IPS DF 6.9 (cell line): ENCODE results near the gene HOMER1.
"Not testable (repeated sequence)": the region's sequence is repeated elsewhere in the genome, so short reads cannot be mapped to it uniquely, and the experiment has no call there.

Source experiments
- DNase-seq: peaks from one replicate; pipeline ENCODE4 v3.0.0-alpha.2; 2013; ENCODE audit warnings: low read depth, low spot score
- H3K27ac ChIP-seq: one replicate; pipeline ENCODE4 v1.5.1; 2013; ENCODE audit warnings: low read length, control low read depth
- H3K27me3 ChIP-seq: 2 replicates; pipeline ENCODE4 v1.6.1; 2013; ENCODE audit warnings: mild to moderate bottlenecking, low read length; ENCODE audit not compliant: control insufficient read depth, insufficient read depth
- H3K36me3 ChIP-seq: 2 replicates; pipeline ENCODE4 v1.6.1; 2013; ENCODE audit warnings: low read length; ENCODE audit not compliant: control insufficient read depth, insufficient read depth
- H3K4me1 ChIP-seq: 2 replicates; pipeline ENCODE4 v1.6.1; 2013; ENCODE audit warnings: low read length; ENCODE audit not compliant: control insufficient read depth, insufficient read depth
- H3K4me3 ChIP-seq: 2 replicates; pipeline ENCODE4 v1.5.1; 2013; ENCODE audit warnings: mild to moderate bottlenecking, low read length
- H3K9me3 ChIP-seq: 2 replicates; pipeline ENCODE4 v1.6.1; 2013; ENCODE audit warnings: low read length, inconsistent platforms; ENCODE audit not compliant: control insufficient read depth, insufficient read depth
- whole genome bisulfite sequencing: extraction: QIAGEN DNeasy Blood & Tissue Kit; methylation state at CpG from one replicate; pipeline ENCODE4 v1.1.7; 2013; ENCODE audit warnings: mixed read lengths, missing lambda C conversion rate; ENCODE audit not compliant: insufficient read length, insufficient coverage; 5-methylcytosine and 5-hydroxymethylcytosine counted together

Gene HOMER1

GRCh38 chr5:79395296-79395695, 118.6 kb downstream of the HOMER1 start:
- WGBS = no CpG with 5 or more reads among the region's 3 CpGs
- H3K27me3 ChIP-seq = no peaks in the 10 kb centered on the region
- no peak overlapping the region for H3K4me3 ChIP-seq
- no peaks in the 10 kb centered on the region for H3K9me3 ChIP-seq
- no peaks in the 10 kb centered on the region for H3K4me1 ChIP-seq
- no peak overlapping the region for H3K27ac ChIP-seq
- no peak for DNase-seq
- no peaks in the 10 kb centered on the region for H3K36me3 ChIP-seq

DNA sequence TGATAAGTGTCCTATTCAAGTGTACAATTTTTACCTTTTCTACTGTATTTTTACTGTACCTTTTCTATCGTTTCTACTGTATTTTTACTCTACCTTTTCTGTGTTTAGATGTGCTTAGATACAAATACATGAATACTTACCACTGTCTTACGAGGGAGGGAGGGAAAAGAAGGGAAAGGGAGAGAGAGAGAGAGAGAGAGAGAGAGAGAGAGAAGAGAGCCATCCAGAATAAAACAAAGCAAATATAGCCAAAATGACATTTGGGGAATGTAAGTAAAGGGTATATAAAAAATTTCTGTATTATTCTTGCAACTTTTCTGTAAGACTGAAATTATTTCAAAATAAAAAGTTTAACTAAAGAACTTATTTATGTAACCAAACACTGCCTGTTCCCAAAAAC, 121.2 kb downstream of the HOMER1 start:
- H3K36me3 ChIP-seq = no peaks in the 10 kb centered on the region
- no CpG with 5 or more reads among the region's 2 CpGs for WGBS
- H3K4me3 ChIP-seq = no peak overlapping the region
- no peaks in the 10 kb centered on the region; the same call in 1 of the 2 replicates for H3K9me3 ChIP-seq
- no peaks in the 10 kb centered on the region for H3K4me1 ChIP-seq
- no peak for DNase-seq
- H3K27me3 ChIP-seq = no peaks in the 10 kb centered on the region
- H3K27ac ChIP-seq = no peak overlapping the region

DNA sequence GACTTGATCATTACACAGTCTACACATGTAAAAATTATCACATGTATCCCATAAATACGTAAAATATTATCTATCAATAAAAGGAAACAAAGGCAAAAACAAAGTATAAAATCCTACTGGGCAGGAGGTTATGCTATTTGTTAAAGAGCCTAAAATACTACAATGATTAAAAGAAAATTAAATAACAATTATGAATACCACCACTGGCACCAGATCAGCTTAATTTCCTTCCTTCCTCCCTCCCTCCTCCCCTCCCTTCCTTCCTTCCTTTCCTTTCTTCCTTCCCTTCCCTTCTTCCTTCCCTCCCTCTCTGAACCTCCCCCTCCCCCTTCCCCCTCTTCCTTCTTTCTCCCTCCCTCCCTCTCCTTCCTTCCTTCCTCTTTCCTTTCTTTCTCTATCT, 127.3 kb downstream of the HOMER1 start:
- Histone ChIP-seq H3K4me3 (no peak overlapping the region), H3K4me1 (no peaks in the 10 kb centered on the region), H3K27ac (no peak overlapping the region), H3K36me3 (no peaks in the 10 kb centered on the region), H3K27me3 (no peaks in the 10 kb centered on the region), H3K9me3 (no peaks in the 10 kb centered on the region; the same call in 1 of the 2 replicates)
- no CpG with 5 or more reads among the region's 1 CpG for WGBS
- DNase-seq = no peak

DNA sequence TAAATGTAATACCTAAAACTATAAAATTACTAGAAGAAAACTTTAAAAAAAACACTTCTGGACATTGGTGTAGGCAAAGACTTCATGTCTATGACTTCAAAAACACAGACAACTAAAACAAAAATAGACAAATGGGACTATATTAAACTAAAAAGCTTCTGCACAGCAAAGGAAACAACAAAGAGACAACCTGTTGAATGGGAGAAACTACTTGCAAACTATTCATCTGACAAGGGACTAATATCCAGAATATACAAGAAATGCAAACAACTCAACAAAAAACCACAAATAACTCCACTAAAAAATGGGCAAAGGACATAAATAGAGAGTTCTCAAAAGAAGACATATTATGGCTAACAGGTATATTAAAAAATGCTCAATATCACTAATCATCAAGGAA, 128.8 kb downstream of the HOMER1 start:
- not testable (repeated sequence) for H3K27ac ChIP-seq, H3K4me1 ChIP-seq, DNase-seq, H3K36me3 ChIP-seq, H3K27me3 ChIP-seq, H3K9me3 ChIP-seq, H3K4me3 ChIP-seq

DNA sequence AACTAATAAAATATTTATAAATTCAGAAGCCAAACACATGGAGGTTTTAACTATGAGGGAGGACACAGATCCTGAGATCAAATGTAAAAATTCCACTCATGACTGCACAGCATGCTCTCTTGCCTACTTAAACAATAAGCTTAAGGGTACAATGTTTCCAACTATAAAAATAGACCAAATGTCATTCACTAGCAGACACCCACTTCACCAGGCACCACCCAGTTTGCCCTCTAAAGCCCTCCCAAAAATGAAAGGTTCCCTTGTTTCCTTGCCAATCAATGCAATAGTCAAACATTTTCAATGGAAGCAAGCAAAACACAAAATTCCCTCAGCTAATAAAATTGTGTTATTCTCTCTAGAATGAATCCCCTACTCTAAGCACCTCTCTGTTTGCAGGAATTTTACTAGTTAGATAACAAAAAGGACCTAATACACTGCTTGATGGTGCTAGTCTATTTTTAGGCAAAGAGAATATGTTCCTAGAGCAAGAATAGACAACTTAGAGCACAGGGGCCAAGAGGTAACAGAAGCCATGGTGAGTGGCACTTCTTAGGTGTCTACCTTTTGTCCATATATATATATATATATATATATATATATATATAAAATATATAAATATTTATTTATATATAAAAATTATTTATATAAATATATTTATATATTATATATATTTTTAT, 135.3 kb downstream of the HOMER1 start:
- Histone ChIP-seq H3K4me1 (no peaks in the 10 kb centered on the region), H3K4me3 (no peak overlapping the region), H3K27ac (no peak overlapping the region), H3K36me3 (no peaks in the 10 kb centered on the region), H3K27me3 (no peaks in the 10 kb centered on the region), H3K9me3 (no peaks in the 10 kb centered on the region)
- no peak for DNase-seq

DNA sequence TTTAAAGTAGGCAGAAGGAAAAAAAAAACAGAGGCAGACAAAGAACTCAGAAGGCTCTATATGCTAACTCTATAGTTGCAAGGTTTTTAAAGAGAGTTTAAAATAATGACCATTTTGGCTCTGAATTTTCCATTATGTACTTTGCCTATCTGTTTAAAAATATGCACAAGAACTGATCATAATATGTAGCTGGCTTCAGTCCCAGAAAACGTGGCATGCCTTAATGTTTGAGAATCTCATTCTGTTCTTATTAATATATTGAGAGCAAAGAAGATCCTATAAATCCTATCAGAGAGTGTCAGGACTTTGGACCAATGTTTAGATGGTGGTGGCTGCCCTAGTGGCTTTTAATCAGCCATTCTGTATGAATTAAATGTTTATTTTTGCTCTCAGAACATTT, 156.5 kb downstream of the HOMER1 start:
- Histone ChIP-seq H3K9me3 (no peaks in the 10 kb centered on the region), H3K36me3 (no peaks in the 10 kb centered on the region), H3K4me1 (no peaks in the 10 kb centered on the region), H3K4me3 (no peak overlapping the region), H3K27ac (no peak overlapping the region), H3K27me3 (no peaks in the 10 kb centered on the region)
- no peak for DNase-seq
- WGBS = no CpG with 5 or more reads among the region's 1 CpG

GRCh38 chr5:79349881-79350280, 164.1 kb downstream of the HOMER1 start:
- H3K4me1 ChIP-seq = no peaks in the 10 kb centered on the region
- H3K36me3 ChIP-seq = no peaks in the 10 kb centered on the region
- no peak overlapping the region for H3K4me3 ChIP-seq
- H3K27me3 ChIP-seq = no peaks in the 10 kb centered on the region
- no CpG with 5 or more reads among the region's 2 CpGs for WGBS
- no peaks in the 10 kb centered on the region for H3K9me3 ChIP-seq
- DNase-seq = no peak
- no peak overlapping the region for H3K27ac ChIP-seq

DNA sequence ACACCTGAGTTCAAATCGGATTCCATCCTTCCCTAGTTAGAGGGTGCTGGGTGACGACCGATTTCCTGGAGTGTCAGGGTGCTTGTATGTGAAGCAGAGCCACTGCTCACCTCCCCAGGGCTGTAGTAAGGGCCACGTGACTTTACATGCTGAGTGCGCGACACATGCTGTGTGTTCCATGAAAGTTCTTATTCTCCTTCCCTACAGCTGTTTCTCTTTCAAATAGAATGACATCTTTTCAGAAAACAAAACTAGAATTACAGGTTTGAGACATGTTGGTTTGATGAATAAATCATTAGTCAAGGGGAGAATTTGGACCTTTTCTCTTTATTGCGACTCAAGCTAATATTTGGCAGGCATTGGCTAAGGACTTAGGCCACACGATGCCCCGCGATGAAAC, 164.9 kb downstream of the HOMER1 start:
- Histone ChIP-seq H3K27ac (no peak overlapping the region), H3K4me1 (no peaks in the 10 kb centered on the region), H3K9me3 (no peaks in the 10 kb centered on the region), H3K4me3 (no peak overlapping the region), H3K36me3 (no peaks in the 10 kb centered on the region), H3K27me3 (no peaks in the 10 kb centered on the region)
- WGBS = no CpG with 5 or more reads among the region's 10 CpGs
- no peak for DNase-seq

DNA sequence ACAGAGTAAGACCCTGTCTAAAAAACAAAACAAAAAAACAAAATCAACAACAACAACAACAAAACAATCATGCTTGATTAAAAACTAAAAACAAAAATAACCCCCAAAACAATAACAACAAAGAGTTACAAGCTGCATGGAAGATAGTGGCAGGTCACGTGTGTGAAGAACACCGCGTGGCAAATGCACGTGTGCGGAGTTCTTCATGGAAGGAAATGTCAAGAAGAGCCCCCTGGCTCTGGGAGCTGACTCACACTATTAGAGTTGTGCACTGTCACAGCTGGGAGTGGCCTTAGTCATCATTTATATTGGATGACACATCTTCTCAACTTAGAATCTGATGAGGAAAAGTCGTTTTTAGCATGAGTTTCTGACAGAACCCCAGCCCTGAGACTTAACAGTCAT, 167.5 kb downstream of the HOMER1 start:
- no peak for DNase-seq
- no CpG with 5 or more reads among the region's 6 CpGs for WGBS
- H3K27me3 ChIP-seq = no peaks in the 10 kb centered on the region
- no peaks in the 10 kb centered on the region for H3K9me3 ChIP-seq
- no peak overlapping the region for H3K4me3 ChIP-seq
- no peak overlapping the region for H3K27ac ChIP-seq
- no peaks in the 10 kb centered on the region for H3K4me1 ChIP-seq
- H3K36me3 ChIP-seq = no peaks in the 10 kb centered on the region

DNA sequence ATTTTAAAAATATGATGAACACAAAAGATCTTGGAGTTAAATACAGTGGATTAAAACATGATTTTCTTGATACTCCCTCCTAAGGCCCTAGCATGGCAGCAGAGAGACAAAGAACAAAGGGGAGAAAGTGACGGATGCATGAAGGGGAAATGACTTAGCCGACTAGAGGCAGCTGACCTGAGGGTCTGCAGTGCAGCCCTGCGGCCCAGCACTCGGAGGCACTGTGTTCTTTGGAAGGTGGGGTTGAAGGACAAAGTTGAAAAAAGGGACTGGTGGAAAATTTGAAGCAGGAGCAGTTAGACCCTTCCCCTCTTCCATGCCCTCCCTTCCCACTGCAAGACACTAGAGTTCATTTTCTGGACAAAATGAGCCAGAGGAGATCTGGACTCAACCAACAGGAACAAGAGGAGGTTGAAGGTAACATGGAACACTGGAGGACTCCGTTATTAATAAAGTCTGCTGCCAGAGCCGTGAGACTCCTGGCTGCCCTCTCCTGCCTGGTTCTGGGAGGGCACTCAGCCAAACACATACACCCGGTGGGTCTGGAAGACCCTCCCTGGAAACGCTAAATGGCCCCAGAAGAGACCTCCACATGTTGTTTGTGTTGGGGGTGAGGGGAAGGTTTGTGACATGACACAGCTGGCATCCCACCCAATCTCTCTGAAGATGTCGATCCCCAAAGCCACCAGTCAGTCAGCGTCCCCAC, 179.9 kb downstream of the HOMER1 start:
- Histone ChIP-seq H3K27me3 (no peaks in the 10 kb centered on the region), H3K4me3 (no peak overlapping the region), H3K36me3 (no peaks in the 10 kb centered on the region), H3K4me1 (no peaks in the 10 kb centered on the region), H3K27ac (no peak overlapping the region), H3K9me3 (no peaks in the 10 kb centered on the region)
- DNase-seq = no peak
- WGBS = no CpG with 5 or more reads among the region's 10 CpGs

DNA sequence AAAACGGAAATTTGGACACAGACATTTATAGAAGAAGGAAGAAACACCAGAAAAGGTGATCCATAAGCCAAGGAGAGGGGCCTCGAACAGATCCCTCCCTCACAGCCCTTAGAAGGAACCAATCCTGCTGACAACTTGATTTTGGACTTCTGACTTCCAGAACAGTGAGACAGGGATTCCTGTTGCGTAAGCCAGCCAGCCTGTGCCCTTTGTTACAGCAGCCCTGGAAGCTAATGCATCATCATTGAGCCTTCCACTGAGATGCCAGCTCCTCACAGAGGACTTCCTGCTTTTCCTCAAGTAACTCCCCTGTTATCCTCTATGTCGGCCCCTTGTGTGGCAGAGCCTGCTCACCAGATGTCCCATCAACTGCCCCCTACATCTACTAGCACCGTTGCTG, 183.9 kb downstream of the HOMER1 start:
- no peak overlapping the region for H3K4me3 ChIP-seq
- no CpG with 5 or more reads among the region's 5 CpGs for WGBS
- H3K36me3 ChIP-seq = no peaks in the 10 kb centered on the region
- no peaks in the 10 kb centered on the region for H3K9me3 ChIP-seq
- H3K27ac ChIP-seq = no peak overlapping the region
- no peaks in the 10 kb centered on the region for H3K4me1 ChIP-seq
- DNase-seq = no peak
- H3K27me3 ChIP-seq = no peaks in the 10 kb centered on the region
